Activated T-cell treated with anti-CD3 and anti-CD28 coated beads for 4 hours (primary cell): ENCODE data around the gene TNNT1.
A peak's percentile ranks its signal among the peaks of the same experiment; 100 is the strongest.

Experiments used
- DNase-seq: peaks from one replicate; pipeline ENCODE4 v3.0.0-alpha.2; 2020

The TNNT1 gene

GRCh38 chr19:55106591-55106990, 42.4 kb downstream of the TNNT1 start:
- no peak for DNase-seq

GRCh38 chr19:55105237-55105636, 43.8 kb downstream of the TNNT1 start:
- no peak for DNase-seq

- no peak for DNase-seq
Measured at GRCh38 chr19:55103190-55103589, 45.8 kb downstream of the TNNT1 start.

GRCh38 chr19:55101261-55101660, 47.7 kb downstream of the TNNT1 start:
- no peak for DNase-seq

GRCh38 chr19:55099557-55100506, 49.2 kb downstream of the TNNT1 start:
- no peak for DNase-seq

GRCh38 chr19:55098716-55099556, 50.1 kb downstream of the TNNT1 start:
- no peak for DNase-seq

DNA sequence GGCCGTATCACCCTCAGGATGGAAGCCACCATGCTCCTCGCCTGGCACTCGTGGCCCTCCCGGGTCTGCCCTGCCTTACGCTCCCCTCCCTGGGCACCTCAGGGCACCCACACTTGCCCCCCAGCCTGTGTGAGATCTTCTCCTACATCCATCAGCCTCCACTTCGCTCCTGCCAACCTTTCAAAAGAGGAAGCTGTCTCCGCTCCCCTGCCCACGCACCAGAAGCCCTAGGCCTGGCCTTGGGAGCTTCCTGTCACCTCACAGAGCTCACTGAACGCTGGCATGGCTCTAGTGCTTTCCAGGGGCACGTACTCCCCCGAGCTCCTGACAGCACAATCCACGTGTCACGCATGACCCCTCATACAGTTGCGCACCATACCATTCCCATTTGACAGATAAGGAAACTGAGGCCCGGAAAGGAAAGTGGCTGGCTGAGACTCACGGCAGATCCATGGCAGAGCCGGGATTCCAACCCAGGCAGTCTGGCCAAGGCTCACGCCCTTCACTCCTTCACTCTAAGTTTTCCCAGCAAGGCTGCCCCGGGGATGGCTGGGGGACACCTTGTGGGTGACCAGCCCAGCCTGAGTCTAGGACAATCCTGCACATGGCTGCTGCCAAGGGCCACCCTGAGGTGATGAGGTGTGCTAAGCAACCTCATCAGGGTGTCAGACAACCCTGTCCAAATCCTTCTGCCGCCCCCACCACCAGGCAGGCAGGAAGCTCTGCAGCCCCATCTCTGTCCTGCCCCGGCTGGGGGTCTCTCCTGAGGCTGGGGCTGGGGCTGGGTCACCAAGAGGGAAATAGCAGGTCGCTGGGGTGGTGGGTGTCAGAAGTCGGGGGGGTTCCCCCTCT, 50.9 kb downstream of the TNNT1 start:
- DNase-seq, result no peak

DNA sequence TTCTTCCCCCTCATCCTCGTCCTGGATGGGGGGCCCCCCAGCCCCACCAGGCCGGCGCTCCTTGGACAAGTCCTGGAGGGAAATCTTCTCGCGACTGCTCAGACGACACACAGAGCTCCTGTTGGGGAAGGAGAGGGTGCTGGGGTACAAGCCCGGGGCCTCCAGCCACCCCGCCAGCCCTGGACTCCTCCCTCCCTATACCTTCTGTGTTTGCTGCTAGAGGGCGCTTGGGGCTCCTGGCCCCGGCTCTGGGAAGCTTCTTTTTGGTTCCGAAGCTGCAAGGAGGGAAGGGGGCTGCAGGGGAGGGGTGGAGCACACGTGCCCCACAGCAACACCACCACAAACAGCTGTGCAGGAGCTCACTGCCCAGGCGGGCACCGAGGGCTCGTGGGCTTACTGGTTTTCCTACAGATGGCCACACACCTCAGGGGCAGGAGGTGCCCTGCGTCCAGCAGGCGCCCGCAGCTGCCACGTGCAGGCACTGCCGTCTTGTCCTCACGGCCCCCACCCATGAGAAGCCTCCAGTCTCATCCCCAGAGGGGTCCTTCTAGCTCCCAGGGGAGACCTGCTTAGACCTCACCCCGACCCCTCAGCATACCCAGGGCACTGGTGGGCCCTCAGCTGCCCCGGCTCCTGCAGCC, 52.8 kb downstream of the TNNT1 start:
- DNase-seq, result no peak

GRCh38 chr19:55095260-55096060, 53.5 kb downstream of the TNNT1 start:
- no peak for DNase-seq

DNA sequence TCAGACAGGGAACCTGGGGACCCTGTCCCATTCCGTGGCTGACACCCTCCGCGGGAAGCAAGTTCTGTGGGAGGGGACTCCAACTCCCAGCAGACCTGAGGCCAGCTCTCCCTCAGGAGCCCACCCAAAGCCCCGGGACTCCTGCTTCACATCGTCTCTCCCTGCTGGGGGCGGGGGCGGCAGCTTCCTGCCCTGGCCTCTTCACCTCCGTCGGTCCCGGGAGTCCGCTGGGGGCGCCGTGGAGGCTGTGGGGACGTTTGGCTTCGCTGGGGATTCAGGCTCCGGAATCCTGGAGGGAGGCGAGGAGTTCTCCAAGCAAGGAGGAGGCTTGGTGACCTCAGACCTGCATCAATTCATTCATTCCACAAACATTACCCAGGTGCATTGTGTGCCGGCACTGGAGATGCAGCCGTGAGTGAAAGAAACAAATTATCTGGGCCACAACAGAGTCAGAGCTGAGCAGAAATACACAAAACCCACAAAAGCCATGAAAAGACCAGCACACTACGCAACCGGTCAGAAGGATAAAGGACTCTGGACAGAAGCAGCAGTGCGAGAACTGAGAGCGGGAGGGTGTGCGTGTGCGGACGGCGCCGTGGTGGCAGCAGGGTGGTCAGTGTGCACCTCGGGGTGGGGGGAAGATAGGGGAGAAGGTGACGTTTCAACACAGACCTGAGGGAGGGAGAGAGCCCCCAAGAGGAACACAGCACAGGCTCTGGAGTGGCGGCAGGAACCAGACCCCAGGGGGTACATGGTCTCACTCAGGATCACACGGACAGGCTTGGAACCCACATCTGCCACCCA, 54.3 kb downstream of the TNNT1 start:
- no peak for DNase-seq

DNA sequence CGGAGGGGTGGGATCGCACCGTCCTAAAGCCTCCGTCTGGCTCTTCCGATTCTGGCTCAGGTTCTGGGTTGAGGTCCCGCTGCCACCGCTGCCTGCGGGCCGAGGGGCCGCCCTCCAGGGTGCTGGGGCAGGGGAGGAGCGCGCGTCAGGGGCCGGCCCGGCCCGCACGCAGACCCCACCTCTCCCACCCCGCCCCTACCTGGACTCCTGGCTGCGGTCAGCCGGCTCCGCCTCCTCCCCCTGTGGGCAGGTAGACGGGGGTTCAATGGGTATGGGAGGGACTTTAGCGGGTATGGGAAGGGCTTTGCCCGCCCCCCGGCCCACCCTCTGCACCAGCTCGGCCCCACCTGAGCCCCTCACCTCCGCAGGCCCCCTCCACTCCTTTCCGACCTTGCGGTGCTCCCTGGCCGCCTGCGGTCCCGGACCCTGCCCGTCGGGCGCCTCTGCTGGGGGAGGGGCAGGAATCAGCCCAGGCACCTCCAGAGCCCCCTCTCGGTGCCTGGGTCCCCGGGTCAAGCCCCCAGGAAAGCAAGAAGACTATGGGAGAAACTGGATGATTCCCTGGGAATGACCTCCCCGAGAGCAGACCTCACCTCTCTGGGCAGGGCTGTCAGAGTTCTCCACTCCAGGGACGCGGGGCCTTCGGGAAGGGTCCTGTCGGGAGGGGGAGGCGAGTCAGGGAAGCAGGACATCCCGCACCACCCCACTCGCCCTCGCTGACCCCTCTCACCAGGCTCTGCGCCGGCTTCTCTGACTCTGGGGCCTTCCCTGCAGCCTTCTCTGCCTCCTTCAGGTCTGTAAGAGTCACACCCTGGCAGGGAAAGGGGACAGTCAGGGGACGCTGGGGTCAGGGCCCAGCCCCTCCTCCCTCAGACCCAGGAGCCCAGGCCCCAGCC, 56.3 kb downstream of the TNNT1 start:
- DNase-seq, result no peak

DNA sequence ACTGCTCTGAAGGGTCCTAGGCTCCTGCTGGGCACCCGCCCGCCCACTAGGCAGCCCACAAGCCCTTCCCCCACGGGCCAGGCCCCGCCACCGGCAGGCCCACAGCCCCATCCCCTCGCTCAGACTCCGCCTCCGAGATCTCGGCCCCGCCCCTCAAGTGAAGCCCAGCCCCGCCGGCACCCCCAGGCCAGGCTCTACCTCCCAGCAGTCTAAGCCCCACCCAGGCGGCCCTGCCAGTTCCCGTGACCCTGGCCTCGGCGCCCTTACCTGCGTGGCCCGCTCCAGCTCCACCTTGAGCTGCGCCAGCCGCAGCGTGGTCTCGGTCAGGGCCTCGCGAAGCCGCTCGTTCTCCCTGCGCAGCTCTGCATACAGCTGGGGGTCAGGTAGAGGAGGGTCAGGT, 57.1 kb downstream of the TNNT1 start:
- DNase-seq, result no peak

- DNase-seq, result no peak
Measured at GRCh38 chr19:55091126-55091910, 57.7 kb downstream of the TNNT1 start.

DNA sequence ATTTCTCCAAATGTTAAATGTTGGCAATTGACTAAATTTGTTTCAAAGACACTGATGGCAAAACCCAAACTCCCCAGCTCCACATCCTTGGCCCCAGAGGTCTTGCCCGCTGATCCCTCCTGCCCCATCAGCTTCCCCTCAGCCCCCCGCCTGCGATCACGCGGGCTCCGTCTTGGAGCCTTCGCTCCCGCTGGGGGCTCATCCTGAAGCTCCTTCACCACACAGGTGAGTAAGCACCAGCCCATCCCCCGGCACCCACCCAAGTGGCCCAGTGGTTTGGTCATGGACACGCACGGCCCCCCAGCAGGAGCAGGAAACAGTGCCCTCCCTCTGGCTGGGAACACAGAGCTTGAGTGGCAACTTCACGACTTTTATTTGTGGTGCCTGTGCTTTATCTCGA, 58.4 kb downstream of the TNNT1 start:
- DNase-seq, result no peak

- DNase-seq, result no peak
Measured at GRCh38 chr19:55089342-55089944, 59.6 kb downstream of the TNNT1 start.

DNA sequence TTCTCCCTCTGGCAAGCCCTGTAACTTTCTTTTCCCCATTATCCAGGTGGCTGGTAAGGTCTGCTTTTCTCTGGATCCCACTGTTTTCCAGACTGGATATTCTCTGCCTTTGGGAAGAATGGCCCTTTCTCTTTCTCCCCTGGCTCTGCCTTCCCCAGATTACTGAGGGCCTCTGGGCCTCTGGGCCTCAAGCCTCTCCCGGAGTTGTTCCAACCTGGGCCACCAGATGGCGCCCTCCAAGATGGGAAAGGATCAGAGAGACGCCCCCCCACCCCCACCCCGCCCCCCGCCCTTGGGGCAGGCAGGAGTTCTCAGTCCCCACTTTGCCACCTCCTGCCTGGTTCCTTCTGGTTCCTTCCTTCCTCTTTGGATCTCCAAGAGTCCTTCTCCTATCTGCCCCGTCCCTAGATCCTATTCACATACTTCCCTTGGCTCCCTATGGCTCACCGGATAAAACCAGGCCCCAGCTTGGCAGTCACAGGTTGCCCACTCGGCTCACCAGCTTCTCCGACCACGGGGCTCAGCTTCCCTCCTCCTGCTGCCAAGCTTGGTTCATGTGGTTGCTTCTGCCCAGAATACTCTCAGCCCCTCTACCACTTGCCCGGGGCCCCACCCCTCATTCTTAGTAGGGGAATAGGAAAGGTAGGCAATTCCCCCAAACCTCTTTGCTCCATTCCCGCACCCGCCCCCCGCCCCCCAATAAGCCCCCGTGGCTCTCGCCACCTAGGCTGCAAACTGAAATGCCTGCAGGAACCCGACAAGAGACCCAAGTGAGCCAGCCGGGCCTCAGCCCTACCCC, 60.3 kb downstream of the TNNT1 start:
- DNase-seq, result peak; percentile 80

DNA sequence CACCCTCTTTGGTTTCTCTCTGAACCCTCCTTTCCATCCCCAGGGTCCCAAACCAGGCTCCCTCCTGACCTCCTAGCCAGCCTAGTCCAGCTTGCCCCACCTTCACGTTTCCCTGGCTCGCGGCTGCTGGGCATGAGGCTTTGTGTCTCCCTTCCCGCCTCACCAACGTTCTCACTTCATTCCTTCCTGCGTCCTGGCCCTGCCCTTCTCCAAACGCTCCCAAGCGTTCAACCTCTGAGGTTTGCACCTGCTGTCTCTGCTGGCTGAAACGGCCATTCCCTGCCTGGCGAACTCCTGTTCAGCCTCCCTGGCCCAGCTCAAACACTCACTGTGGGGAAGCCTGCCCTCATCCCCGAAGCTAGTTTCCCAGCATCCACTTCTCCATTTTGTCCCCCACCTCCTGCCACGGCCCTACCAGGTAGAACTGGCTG, 61.0 kb downstream of the TNNT1 start:
- no peak for DNase-seq
